Thyroid gland (tissue), 4 donors: ENCODE data around the gene CANT1.

ENCODE experiments used
- POLR2A ChIP-seq, 2 donors: fragments of 450-650 bp; IDR thresholded peaks; one replicate each; pipeline ENCODE4 v1.6.1; 2017; ENCODE audit warnings: antibody characterized with exemption in 2 of 2, mild to moderate bottlenecking in 2 of 2, moderate library complexity in 1 of 2
- TF ChIP-seq, protein P1 (sequence below), 6 experiments: fragments of 200-600 bp in 3 of 6; fragments of 450-650 bp in 3 of 6; sonication (generic) in 3 of 6; IDR thresholded peaks; one replicate each; pipeline ENCODE4 v1.5.1; 2016 to 2019; ENCODE audit warnings: antibody characterized with exemption in 6 of 6, mild to moderate bottlenecking in 2 of 6, inconsistent platforms in 1 of 6, moderate library complexity in 1 of 6

- TF ChIP-seq, protein P1, sequence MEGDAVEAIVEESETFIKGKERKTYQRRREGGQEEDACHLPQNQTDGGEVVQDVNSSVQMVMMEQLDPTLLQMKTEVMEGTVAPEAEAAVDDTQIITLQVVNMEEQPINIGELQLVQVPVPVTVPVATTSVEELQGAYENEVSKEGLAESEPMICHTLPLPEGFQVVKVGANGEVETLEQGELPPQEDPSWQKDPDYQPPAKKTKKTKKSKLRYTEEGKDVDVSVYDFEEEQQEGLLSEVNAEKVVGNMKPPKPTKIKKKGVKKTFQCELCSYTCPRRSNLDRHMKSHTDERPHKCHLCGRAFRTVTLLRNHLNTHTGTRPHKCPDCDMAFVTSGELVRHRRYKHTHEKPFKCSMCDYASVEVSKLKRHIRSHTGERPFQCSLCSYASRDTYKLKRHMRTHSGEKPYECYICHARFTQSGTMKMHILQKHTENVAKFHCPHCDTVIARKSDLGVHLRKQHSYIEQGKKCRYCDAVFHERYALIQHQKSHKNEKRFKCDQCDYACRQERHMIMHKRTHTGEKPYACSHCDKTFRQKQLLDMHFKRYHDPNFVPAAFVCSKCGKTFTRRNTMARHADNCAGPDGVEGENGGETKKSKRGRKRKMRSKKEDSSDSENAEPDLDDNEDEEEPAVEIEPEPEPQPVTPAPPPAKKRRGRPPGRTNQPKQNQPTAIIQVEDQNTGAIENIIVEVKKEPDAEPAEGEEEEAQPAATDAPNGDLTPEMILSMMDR (IDR thresholded peaks at IDR 0.05) = no peak
- TF ChIP-seq POLR2A (IDR thresholded peaks at IDR 0.05) = no peak
Measured at GRCh38 chr17:78999947-79000395, 9.6 kb downstream of the CANT1 start.
